Sigmoid colon (tissue), 4 donors: ENCODE data around the gene CYP26B1.
A peak's percentile ranks its signal among the peaks of the same experiment; 100 is the strongest.

ENCODE experiments used
- POLR2AphosphoS5 ChIP-seq, 4 donors: sonication (generic); formaldehyde crosslinking; IDR thresholded peaks; one replicate each; pipeline ENCODE4 v1.6.1; 2017; ENCODE audit warnings: antibody characterized with exemption in 4 of 4
- TF ChIP-seq, protein P1 (sequence below), 4 experiments: fragments of 450-650 bp in 3 of 4; fragments of 200-600 bp in 1 of 4; IDR thresholded peaks; one replicate each; pipeline ENCODE4 v1.5.1; 2016 to 2019; ENCODE audit warnings: antibody characterized with exemption in 4 of 4, mild to moderate bottlenecking in 3 of 4, moderate library complexity in 2 of 4

DNA sequence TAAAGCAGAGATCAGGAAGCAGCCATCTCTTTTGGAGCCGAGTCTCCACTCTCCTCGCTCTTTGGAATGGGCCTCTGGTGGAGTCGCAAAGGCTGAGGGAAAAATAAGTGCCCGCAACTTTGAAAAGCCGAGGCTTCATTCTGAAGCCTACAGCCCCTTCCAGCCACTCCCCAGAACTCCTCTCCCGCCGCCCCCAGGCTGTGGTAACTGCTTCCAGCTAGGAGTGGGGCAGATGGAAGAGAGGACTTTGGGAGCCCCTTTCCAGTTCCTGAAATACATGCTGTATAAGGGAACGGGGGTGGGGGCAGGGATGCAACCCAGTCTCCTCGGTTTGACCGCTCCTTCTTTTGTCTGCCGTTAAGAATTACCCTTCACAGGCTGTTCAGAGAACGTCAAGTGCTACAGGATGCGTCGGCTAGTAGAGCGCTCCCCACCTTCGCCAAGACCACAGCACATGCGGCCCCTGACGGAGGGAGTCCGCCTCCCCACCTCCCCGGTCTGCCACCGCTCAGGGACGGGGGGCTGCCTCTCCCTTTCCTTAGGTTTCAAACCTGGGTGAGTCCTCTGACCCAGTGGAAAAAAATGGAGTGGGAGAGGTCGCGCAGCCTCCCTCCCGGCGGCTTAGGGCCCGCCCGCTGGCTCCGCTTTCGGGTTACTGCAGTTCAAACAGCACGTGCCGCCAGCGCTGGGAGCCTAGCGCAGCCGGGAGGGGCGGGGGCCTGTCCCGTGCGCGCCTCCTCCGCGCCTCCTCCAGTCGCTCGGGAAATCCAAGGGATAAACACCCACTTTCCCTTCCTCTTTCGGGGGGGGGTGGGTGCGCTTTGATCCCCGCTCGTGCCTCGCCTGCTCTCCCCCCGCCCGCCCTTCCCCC lies 4.9 kb downstream of the CYP26B1 start:
- TF ChIP-seq, protein P1, sequence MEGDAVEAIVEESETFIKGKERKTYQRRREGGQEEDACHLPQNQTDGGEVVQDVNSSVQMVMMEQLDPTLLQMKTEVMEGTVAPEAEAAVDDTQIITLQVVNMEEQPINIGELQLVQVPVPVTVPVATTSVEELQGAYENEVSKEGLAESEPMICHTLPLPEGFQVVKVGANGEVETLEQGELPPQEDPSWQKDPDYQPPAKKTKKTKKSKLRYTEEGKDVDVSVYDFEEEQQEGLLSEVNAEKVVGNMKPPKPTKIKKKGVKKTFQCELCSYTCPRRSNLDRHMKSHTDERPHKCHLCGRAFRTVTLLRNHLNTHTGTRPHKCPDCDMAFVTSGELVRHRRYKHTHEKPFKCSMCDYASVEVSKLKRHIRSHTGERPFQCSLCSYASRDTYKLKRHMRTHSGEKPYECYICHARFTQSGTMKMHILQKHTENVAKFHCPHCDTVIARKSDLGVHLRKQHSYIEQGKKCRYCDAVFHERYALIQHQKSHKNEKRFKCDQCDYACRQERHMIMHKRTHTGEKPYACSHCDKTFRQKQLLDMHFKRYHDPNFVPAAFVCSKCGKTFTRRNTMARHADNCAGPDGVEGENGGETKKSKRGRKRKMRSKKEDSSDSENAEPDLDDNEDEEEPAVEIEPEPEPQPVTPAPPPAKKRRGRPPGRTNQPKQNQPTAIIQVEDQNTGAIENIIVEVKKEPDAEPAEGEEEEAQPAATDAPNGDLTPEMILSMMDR (IDR thresholded peaks at IDR 0.05) = no peak
- TF ChIP-seq POLR2AphosphoS5 (IDR thresholded peaks at IDR 0.05) = peak in 3 of 4 donors; percentile 43 to 79 (median 54)
